NT2/D1 (cell line): ENCODE data around the gene CUEDC1.

Experiments used
- YY1 ChIP-seq: IDR thresholded peaks from 2 replicates; pipeline ENCODE4 v1.6.1; 2011; ENCODE audit not compliant: insufficient read length, insufficient read depth
- ZNF274 ChIP-seq: IDR thresholded peaks from 2 replicates; pipeline ENCODE4 v1.6.1; 2011; ENCODE audit warnings: mild to moderate bottlenecking, low read depth, low read length

- no peak for TF ChIP-seq YY1
- TF ChIP-seq ZNF274, result no peak
Measured at GRCh38 chr17:57881143-57881542, 74.1 kb downstream of the CUEDC1 start.
